GM19193 (cell line): Measurements from ENCODE around the gene PPM1K.

Experiments
- POLR2A ChIP-seq: IDR thresholded peaks from 4 replicates; pipeline ENCODE4 v1.6.1; 2011; ENCODE audit not compliant: insufficient read depth, insufficient read length; ENCODE audit errors: extremely low read depth

Gene PPM1K

DNA sequence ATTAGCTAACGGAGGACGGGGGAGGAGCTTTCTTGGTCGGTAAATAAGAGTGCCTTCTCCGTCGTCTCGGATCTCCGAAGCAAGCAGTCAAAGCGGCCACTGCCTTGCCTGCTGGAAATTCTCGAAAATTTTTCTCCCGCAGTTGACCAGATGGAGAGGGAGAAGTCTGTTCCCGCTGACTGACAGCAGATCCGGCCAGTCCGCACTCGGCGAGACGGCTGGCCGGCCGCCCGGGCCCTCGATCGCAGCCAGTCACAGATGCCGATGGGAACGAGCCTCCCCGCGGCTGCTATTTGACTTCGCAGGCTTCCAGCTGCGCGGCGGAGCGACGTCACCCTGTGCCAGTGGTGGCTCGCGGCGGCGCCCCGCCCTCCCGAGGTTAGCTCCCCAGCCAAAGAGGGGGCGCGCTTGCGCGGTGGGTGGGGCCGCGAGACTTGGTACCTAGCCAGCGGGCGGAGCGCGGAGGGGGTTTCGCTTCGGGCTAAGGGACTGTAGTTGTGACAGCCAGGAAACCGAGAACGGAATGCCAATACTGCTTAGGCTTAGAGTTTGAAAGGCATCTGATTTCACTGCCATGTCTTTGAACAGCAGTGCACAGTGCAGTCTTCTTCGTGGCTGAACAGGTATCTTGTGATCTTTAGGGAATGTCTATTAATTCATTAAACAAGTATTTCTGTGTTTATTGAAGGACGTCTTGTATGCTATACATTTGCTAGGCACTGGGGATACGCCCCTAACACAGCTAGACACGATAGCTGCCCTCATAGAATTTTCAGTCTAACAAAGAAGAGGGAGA, at the start of gene PPM1K:
PPM1K (minus strand) TSS at position 123 of the 796 bp plus-strand sequence. CDS start 5,978 bp downstream, outside the sequence.
- TF ChIP-seq POLR2A = peak; percentile 69

- no peak for TF ChIP-seq POLR2A
Observed at GRCh38 chr4:88333741-88334405, 49.5 kb upstream of the PPM1K start.

DNA sequence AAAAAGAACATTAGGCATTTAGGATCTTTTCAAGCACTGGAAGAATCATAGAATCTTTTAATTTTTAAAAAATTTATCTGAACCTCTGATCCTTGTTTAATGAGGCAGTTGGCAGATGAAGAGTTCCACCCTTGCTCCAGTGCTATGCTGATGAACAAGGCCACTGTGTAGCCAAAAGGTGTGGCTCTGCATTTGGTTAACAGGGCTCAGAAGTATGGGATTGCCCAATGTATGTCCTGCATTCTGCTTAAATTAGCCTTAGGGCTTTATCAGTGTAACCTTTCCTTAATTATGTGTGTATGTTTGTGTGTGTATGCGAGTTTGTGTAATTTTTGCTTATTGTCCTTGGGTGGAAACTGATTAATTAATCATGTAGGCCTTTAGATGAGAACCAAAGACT, 43.3 kb upstream of the PPM1K start:
- TF ChIP-seq POLR2A = no peak

DNA sequence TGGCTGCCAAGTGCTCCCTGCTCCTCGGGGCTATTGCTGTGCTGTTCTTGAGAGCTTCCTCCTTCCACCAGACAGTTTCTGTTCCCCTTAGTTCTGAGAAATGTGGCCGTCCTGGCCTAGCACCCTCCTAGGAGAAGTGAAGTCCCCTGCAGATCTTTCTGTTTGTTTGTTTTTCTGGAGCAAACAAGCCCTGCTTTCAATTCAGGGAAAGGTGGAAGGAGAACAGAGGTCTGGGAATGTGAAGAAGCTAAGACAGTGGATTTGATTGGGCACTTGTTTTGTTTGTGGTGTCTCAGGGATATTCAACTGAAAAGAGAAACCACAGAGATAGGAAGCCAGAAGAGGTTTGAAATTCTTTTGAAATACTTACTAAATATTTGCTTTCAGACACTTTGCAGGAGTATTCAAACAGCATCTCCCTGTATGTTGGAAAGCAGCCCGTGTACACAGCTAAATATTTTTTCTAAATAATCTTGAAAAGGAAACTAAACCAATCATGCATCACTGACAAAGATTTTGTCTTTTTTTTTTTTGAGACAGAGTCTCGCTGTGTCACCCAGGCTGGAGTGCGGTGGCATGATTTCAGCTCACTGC, 36.5 kb upstream of the PPM1K start:
- TF ChIP-seq POLR2A = peak; percentile 49

DNA sequence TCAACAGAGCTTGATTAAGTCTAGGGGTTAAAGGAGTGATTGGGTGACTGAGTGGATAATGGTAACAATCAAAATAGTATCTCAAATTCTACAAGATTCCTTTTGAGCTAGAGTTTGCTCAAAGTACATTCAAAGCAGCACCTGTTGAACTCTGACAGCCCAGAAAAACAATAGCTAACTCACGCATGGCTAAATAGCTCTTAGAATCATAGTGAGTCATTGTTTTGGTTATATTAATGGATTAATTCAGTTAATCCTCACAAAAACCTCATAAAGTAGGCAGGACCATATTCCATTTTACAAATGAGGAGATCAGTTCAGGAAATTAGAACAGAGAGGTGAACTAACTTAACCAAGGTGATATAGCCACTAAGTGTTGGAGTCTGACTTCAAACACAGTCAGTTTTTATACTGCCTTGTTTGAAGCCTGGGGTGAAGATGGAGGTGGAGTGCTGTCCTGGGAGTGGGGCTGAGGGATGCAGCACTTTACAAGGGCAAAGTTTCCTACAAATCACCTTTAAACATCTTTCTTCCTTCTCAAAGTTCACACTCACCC, 35.9 kb upstream of the PPM1K start:
- no peak for TF ChIP-seq POLR2A

DNA sequence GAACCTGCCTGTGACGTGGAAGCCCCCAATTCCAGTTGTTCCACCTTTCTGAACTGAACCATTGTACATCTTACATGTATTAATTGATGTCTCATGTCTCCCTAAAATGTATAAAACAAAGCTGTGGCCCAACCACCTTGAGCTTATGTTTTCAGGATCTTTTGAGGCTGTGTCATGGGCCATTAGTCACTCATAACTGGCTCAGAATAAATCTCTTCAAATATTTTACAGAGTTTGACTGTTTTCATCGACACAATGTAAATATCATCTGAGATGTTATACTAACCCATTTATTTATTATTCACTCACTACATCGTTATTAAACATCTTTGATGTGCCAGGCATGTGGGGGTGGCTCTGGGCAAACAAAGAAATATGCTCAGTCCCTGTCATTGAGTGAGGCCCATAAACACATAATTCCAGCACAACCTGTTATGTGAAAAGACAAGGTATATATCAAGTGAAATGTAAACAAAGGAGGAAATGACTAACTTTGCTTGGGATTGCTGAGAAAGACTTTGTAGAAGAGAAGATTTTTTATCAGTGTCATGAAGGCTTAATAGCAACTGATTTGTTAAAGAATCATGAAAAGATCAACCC, 34.5 kb upstream of the PPM1K start:
- TF ChIP-seq POLR2A = no peak

DNA sequence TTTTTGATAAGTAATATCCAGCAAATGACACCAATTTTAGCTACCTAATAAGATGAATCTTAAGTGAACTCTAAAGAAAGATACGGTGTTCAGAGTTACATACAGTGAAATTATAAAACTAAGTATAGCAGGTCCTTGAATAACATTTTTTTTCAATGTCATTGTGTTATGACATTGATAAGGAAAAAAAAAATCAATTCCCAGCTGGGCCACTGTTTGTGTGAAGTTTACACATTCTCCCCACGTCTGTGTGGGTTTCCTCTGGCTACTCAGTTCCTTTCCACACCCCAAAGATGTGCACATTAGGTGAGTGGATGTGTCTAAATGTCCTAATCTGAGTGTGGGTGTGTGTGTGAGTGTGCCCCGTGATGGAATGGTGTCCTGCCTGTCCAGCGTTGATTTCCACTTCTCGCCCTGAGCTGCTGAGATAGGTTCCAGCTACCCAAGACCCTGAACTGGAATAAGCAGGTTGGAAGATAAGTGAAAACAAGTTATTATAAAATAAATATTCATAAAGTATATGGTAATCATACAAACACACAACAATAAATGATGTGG, 31.2 kb upstream of the PPM1K start:
- TF ChIP-seq POLR2A = no peak

DNA sequence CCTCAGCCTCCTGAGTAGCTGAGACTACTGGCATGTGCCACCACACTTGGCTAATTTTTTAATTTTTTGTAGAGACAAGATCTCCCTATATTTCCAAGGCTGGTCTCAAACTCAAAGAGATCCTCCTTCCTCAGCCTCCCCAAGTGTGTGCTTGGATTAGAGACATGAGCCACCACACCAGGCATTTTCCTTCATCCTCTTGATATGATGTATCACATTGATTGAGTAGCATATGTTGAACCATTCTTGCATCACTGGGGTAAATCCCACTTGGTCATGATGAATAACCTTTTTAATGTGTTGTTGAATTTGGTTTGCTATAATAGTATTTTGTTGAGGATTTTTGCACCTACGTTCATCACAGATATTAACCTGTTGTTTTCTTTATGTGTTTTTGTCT, 24.2 kb upstream of the PPM1K start:
- TF ChIP-seq POLR2A = no peak

GRCh38 chr4:88297725-88298454, 13.5 kb upstream of the PPM1K start:
- TF ChIP-seq POLR2A = no peak

- no peak for TF ChIP-seq POLR2A
Observed at GRCh38 chr4:88297212-88297516, 12.8 kb upstream of the PPM1K start.

GRCh38 chr4:88296413-88297211, 12.3 kb upstream of the PPM1K start:
- TF ChIP-seq POLR2A = no peak

GRCh38 chr4:88295656-88296055, 11.3 kb upstream of the PPM1K start:
- TF ChIP-seq POLR2A = no peak

GRCh38 chr4:88291003-88291402, 6.6 kb upstream of the PPM1K start:
- no peak for TF ChIP-seq POLR2A

DNA sequence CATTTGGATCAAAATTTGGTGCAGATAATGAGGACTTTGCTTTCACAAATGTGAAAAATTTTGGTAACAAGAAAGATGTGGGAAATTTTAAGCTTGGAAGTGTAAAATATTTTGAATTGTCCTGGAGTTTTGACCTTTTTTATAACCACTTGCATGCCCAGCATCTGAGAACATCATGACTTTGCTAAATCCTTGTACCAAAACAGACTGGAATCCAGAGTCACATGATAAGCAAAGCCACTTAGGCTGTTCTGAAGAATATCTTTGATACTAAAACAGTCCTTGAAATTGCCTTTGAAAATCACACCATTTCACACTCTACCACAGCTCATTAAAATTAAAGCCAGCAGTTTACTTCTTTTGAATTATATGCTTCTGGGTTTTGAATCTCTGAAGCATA, 2.5 kb upstream of the PPM1K start:
- no peak for TF ChIP-seq POLR2A

DNA sequence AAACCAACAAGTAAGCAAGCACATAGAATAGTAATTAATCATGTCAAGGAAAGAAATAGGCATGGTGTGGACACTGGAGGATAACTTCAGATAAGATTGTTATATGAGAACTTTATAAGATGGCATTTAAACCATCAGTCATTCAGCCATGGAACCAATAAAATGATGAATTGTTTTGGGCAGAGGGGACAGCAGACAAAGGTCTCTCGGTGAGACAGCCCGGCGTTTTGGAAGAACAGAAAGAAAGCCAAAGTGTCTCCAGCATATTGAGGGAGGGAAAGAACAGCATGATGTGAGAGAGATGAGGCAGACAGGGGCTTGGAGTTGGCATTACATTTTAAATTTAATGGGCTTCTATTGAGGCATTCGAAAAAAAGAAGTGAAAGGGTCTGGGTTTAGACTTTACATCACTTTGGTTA, 883 bp upstream of the PPM1K start:
- TF ChIP-seq POLR2A = no peak
